RWPE2 (cell line): ENCODE results near the gene NCOA3.

Experiments used
- ATAC-seq: fragments of 200-7000 bp; cut with Tn5 transposase; 3 replicates; pipeline ENCODE4 v1.9.1; 2021; ENCODE audit warnings: low read depth
- DNase-seq: peaks from one replicate; pipeline ENCODE4 v3.0.0-alpha.2; 2020; ENCODE audit warnings: low spot score
- H3K27ac ChIP-seq: fragments of 450-650 bp; 2 replicates; pipeline ENCODE4 v1.5.1; 2017; ENCODE audit warnings: mild to moderate bottlenecking; ENCODE audit not compliant: poor library complexity, severe bottlenecking
- H3K27me3 ChIP-seq: fragments of 250-450 bp; sonication (Bioruptor Pico); 2 replicates; pipeline ENCODE4 v1.5.1; 2021; ENCODE audit warnings: mild to moderate bottlenecking, moderate library complexity; ENCODE audit not compliant: insufficient read depth, poor library complexity, severe bottlenecking
- H3K36me3 ChIP-seq: fragments of 250-450 bp; sonication (Bioruptor Pico); 2 replicates; pipeline ENCODE4 v1.5.1; 2020; ENCODE audit warnings: low read depth, mild to moderate bottlenecking, moderate library complexity
- H3K4me1 ChIP-seq: fragments of 250-450 bp; sonication (Bioruptor Pico); 2 replicates; pipeline ENCODE4 v1.5.1; 2021; ENCODE audit warnings: mild to moderate bottlenecking, moderate library complexity; ENCODE audit not compliant: insufficient read depth, poor library complexity, severe bottlenecking
- H3K4me3 ChIP-seq: fragments of 250-450 bp; sonication (Bioruptor Pico); 2 replicates; pipeline ENCODE4 v1.5.1; 2021; ENCODE audit warnings: mild to moderate bottlenecking, moderate library complexity; ENCODE audit not compliant: severe bottlenecking
- H3K9me3 ChIP-seq: fragments of 250-450 bp; sonication (Bioruptor Pico); 2 replicates; pipeline ENCODE4 v1.5.1; 2021; ENCODE audit warnings: mild to moderate bottlenecking, moderate library complexity; ENCODE audit not compliant: severe bottlenecking
- CTCF ChIP-seq: fragments of 450-650 bp; IDR thresholded peaks from one replicate; pipeline ENCODE4 v1.5.1; 2017; ENCODE audit warnings: mild to moderate bottlenecking, moderate library complexity; ENCODE audit not compliant: poor library complexity, severe bottlenecking

Gene NCOA3

GRCh38 chr20:47475419-47476044 is 26.2 kb upstream of the NCOA3 start:
- ATAC-seq (no peak), DNase-seq (no peak)
- no peak for TF ChIP-seq CTCF
- Histone ChIP-seq H3K27me3 (no peaks in the 10 kb centered on the region), H3K36me3 (no peaks in the 10 kb centered on the region), H3K27ac (no peak overlapping the region), H3K4me3 (no peak overlapping the region), H3K4me1 (no peaks in the 10 kb centered on the region), H3K9me3 (no peaks in the 10 kb centered on the region)

GRCh38 chr20:47476452-47476851 is 25.2 kb upstream of the NCOA3 start:
- Histone ChIP-seq H3K36me3 (no peaks in the 10 kb centered on the region), H3K9me3 (no peaks in the 10 kb centered on the region), H3K4me3 (no peak overlapping the region), H3K4me1 (no peaks in the 10 kb centered on the region), H3K27ac (no peak overlapping the region), H3K27me3 (no peaks in the 10 kb centered on the region)
- DNase-seq (no peak), ATAC-seq (no peak)
- TF ChIP-seq CTCF = no peak

DNA sequence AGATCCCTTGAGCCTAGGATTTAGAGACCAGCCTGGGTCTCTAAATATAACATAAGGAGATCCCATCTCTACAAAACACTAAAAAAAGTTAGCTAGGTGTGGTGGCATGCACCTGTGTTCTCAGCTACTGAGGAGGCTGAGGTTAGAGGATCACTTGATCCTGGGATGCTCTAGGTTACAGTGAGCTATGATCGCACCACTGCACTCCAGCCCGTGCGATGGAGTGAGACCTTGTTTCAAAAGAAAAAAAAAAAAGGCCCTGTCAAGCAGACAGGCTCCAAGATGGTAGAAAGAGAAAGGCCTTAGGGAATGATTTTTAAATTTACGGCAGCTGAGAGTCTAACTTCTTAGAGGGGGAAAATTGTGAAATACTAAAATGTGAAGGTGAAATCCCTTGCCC is 22.6 kb upstream of the NCOA3 start:
- Histone ChIP-seq H3K36me3 (no peaks in the 10 kb centered on the region), H3K27me3 (no peaks in the 10 kb centered on the region), H3K4me1 (peaks cover 7% of the 10 kb centered on the region), H3K27ac (no peak overlapping the region), H3K4me3 (no peak overlapping the region), H3K9me3 (no peaks in the 10 kb centered on the region)
- no peak for TF ChIP-seq CTCF
- ATAC-seq (no peak), DNase-seq (no peak)

- ATAC-seq (no peak; the same call in 2 of the 3 replicates), DNase-seq (no peak)
- TF ChIP-seq CTCF = no peak
- no peak overlapping the region for H3K27ac ChIP-seq
- no peaks in the 10 kb centered on the region for H3K36me3 ChIP-seq
- H3K4me3 ChIP-seq = no peak overlapping the region
- H3K27me3 ChIP-seq = no peaks in the 10 kb centered on the region
- H3K4me1 ChIP-seq = peaks cover 7% of the 10 kb centered on the region
- H3K9me3 ChIP-seq = no peaks in the 10 kb centered on the region
These were observed 22.2 kb upstream of the NCOA3 start for GRCh38 chr20:47479506-47479905.

DNA sequence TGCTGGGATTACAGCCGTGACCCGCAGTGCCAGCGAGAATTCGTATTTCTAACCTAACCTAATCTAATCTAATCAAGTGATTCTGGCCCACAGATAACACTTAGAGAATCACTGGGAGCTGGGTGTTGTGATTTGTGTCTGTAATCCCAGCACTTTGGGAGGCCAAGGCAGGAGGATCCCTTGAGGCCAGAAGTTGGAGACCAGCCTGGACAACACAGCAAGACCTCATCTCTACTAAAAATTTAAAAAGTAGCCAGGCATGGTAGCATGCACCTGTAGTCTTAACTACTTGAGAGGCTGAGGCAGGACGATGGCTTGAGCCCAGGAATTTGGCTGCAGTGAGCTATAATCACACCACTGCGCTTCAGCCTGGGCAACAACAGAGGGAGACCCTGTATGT is 21.4 kb upstream of the NCOA3 start:
- no peak overlapping the region for H3K27ac ChIP-seq
- DNase-seq = no peak
- no peaks in the 10 kb centered on the region for H3K27me3 ChIP-seq

More for the DNA sequence above, 21.4 kb upstream of the NCOA3 start:
- Histone ChIP-seq H3K4me1 (peaks cover 7% of the 10 kb centered on the region), H3K9me3 (no peaks in the 10 kb centered on the region), H3K4me3 (no peak overlapping the region), H3K36me3 (no peaks in the 10 kb centered on the region)
- TF ChIP-seq CTCF = no peak
- no peak for ATAC-seq
